HuH-7.5 (cell line): ENCODE results near the gene FGD2.

Experiments used
- DNase-seq: peaks from one replicate; pipeline ENCODE4 v3.0.0; 2011; ENCODE audit warnings: low spot score

The FGD2 gene

GRCh38 chr6:37018198-37019064, 13.0 kb downstream of the FGD2 start:
- DNase-seq = peak; percentile 85

- DNase-seq = no peak
These were observed 13.6 kb downstream of the FGD2 start for GRCh38 chr6:37019065-37019450.

GRCh38 chr6:37020381-37020780, 14.9 kb downstream of the FGD2 start:
- no peak for DNase-seq

- DNase-seq = no peak
These were observed 15.4 kb downstream of the FGD2 start for GRCh38 chr6:37020812-37021211.

- no peak for DNase-seq
These were observed 16.1 kb downstream of the FGD2 start for GRCh38 chr6:37021356-37022129.

- DNase-seq = no peak
These were observed 16.8 kb downstream of the FGD2 start for GRCh38 chr6:37022135-37022863.

- DNase-seq = no peak
These were observed 19.3 kb downstream of the FGD2 start for GRCh38 chr6:37024656-37025337.

- DNase-seq = no peak
These were observed 20.4 kb downstream of the FGD2 start for GRCh38 chr6:37025621-37026466.

- no peak for DNase-seq
These were observed 21.7 kb downstream of the FGD2 start for GRCh38 chr6:37027036-37027720.

- no peak for DNase-seq
These were observed 22.5 kb downstream of the FGD2 start for GRCh38 chr6:37027811-37028469.

- peak; percentile 53 for DNase-seq
These were observed 24.0 kb downstream of the FGD2 start for GRCh38 chr6:37029249-37029971.

- DNase-seq = no peak
These were observed 25.1 kb downstream of the FGD2 start for GRCh38 chr6:37030599-37030998.

GRCh38 chr6:37032239-37032638, 26.8 kb downstream of the FGD2 start:
- DNase-seq = no peak

GRCh38 chr6:37033255-37033654, 27.8 kb downstream of the FGD2 start:
- DNase-seq = no peak

- DNase-seq = no peak
These were observed 28.7 kb downstream of the FGD2 start for GRCh38 chr6:37033819-37034795.

GRCh38 chr6:37036146-37036545, 30.7 kb downstream of the FGD2 start:
- DNase-seq = no peak

GRCh38 chr6:37038292-37039198, 33.1 kb downstream of the FGD2 start:
- no peak for DNase-seq
